Stimulated activated CD4-positive, alpha-beta T cell treated with anti-CD3 and anti-CD28 coated beads, Interleukin-2, amount 100 ng/mL, for 48 hours (primary cell): Measurements from ENCODE around the gene OSM.

Experiments used
- DNase-seq, 2 donors: peaks; one replicate each; pipeline ENCODE4 v3.0.0-alpha.2; 2020

OSM gene

DNA sequence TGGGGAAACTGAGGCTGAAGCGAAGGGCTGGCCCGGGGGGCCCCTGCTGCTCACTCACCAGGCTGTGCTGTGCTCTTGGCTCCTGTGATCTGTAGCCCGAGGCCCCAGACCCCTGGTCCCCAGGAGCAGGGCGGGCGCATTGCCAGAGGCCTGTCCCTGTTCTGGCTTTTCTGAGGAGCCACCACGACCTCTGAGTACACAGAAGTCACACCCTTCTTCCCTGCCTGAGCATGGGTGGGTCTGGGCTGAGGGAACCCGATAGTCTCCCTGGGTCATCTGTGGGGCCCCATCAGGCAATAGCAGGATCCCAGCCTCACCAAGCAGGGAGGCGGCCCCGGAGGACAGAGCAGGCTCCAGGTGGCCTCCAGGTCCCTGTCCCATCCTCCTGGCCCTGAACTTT is 17.5 kb upstream of the OSM start:
- no peak for DNase-seq

DNA sequence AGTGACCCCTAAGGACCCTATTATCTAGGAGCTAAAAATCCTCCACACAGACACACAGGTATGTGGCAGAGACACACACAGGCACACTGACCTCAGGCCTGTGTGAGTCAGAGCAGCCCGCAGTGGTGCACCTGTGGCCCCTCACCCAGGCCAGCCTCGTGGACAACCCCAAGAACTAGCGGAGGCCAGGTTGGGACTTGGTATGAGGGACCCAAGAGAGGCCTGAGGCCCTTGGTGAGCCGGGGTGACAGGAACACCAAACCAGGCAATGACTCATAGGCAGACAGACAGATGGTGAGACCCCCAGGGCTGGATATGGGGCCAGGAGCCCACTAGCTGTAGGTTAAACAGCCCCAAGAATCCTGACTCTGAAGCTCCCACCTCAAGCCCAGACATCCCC is 16.7 kb upstream of the OSM start:
- DNase-seq = no peak

- no peak for DNase-seq
Observed at GRCh38 chr22:30282616-30283046, 16.0 kb upstream of the OSM start.

GRCh38 chr22:30280505-30280904 is 13.9 kb upstream of the OSM start:
- no peak for DNase-seq

DNA sequence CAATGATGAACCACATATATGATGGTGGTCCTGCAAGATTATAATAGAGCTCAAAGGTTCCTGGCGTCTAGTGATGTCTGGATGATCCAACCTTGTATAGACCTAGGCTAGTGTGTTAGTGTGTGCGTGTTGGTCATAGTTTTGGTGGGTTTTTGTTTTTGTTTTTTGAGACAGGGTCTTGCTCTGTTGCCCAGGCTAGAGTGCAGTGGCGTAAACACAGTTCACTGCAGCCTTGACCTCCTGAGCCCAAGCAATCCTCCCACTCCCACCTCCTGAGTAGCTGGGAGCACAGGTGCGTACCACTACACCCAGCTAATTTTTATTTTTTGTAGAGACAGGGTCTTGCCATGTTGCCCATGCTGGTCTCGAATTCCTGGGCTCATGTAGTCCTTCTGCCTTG is 13.3 kb upstream of the OSM start:
- no peak for DNase-seq

GRCh38 chr22:30279046-30279788 is 12.6 kb upstream of the OSM start:
- no peak for DNase-seq

DNA sequence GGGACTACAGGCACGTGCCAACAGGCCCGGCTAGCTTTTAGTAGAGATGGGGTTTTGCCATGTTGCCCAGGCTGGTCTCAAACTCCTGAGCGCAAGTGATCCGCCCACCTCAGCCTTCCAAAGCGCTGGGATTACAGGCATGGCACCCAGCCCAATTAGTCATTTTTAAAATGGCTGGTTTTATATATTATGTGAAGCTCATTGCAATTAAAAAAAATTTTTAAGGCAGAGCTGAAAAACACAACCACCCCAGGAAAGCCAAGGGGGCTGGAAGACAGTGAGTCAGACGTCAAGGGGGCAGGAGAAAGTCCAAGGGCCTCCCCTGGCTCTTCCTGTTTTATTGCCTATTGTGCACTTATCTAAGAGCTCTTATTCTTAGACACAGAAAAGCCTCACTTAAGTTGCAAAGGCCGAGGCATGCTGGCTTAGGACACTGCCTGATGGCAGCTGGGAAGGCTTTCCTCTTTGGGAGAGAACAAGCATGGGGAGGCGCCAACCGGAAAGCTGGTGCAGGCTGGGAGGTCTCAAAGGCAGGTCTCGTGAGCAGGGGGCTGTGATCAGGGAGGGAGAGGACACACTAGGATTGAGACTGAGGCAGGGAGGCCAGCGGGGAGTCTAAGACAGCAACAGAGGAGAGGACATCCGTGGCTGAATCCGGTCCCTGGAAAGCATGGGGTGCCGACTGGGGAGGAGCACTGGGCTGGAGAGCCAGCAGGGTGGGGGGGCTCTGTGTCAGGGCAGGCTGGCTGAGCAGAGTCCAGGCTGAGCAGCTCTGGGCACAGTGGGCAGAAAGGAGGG is 11.1 kb upstream of the OSM start:
- DNase-seq = no peak

GRCh38 chr22:30276039-30276438 is 9.4 kb upstream of the OSM start:
- DNase-seq = no peak

DNA sequence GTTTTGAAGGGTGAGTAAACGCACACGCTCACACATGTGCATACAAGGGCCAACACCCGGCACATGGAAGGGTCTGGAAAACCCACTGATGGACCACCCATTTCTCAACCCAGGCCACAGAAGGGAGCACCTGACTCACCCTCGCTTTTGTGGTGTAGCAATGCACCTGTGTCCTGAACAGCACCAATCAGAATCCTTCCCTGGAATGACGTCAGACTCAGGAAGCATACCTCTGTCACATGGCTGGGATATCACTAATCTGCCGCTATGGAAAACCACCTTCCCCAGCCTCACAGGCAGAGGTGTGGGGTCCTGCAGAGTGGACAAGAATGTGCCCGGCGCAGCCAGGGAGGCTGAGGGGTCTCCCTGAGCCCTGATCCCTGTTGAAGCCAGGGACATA is 9.0 kb upstream of the OSM start:
- DNase-seq = no peak

DNA sequence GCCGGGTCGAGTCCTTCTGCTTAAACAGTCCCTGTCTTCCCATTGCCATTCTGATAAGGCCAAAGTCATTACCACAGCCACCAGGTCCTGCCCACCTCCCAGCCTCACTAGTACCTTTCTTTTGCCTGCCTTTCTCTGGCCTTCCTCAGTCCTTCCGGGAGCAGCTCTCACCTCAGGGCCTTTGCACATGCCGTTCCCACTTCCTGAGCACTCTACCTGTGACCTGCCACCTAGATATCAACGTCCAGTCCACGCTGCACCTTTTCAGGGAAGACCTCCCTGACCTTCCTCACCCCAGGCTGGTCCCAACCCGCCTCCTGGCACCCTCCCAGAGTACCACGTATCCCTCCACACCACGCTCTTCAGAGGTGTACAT is 7.8 kb upstream of the OSM start:
- DNase-seq = no peak

DNA sequence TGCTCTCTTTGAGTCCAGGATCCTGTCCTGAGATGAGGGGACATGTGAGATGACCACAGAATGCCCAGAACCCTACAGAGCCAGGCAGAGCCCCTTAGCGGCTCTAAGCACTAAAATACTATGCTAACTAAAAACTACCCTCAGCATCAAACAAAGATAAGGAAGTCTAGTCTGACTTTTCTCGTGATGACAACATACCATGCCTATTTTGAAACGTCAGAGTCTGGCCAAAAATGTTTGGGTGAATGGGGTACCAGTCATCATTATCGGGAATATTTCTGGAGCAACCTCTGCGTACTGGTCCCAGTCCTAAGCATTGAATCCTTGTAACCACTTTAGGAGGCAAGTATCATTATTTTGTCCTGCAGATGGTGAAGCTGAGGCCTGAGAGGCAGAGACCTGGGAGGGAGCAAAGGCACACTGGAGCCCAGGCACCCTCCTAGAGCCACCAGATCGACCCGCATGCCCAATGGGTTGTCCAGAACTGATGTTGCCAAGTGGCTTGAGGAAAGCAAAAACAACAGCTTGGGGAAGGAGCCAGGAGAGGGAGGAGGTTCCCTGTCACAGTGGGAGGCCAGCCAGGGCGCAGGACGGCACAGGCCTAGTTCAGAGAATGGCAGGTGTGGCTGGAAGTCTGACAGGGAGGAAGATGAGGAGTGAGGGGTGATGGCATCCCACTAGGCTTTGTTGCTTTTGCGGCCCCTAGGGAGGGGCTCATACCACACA is 7.2 kb upstream of the OSM start:
- no peak for DNase-seq

GRCh38 chr22:30272781-30273601 is 6.3 kb upstream of the OSM start:
- DNase-seq = no peak

- DNase-seq = no peak
Observed at GRCh38 chr22:30270832-30271231, 4.2 kb upstream of the OSM start.

- DNase-seq = no peak
Observed at GRCh38 chr22:30268331-30268730, 1.7 kb upstream of the OSM start.

- DNase-seq = no peak
Observed at GRCh38 chr22:30267382-30268302, 991 bp upstream of the OSM start.

- DNase-seq = peak; percentile 73 to 76
Observed at GRCh38 chr22:30265823-30266444, 717 bp downstream of the OSM start.

GRCh38 chr22:30265131-30265720 is 1.4 kb downstream of the OSM start:
- DNase-seq = no peak

DNA sequence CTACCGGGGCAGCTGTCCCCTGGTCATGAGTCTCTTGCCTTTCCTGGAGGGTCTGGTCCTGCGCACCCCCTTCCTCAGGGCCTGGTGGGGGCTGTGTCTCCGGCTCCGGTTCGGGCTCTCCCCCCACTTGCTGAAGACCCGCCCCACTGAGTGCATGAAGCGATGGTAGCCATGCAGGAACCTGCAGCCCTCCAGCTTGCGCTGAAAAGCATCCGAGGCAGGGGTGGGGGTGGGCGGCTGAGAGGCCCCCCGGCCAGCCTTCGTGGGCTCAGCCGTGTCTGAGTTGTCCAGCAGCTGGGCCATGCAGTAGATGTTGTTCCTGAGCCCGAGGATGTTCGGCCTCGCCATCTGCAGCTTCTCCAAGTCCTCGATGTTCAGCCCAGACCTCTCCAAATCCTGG is 2.8 kb downstream of the OSM start:
- no peak for DNase-seq

DNA sequence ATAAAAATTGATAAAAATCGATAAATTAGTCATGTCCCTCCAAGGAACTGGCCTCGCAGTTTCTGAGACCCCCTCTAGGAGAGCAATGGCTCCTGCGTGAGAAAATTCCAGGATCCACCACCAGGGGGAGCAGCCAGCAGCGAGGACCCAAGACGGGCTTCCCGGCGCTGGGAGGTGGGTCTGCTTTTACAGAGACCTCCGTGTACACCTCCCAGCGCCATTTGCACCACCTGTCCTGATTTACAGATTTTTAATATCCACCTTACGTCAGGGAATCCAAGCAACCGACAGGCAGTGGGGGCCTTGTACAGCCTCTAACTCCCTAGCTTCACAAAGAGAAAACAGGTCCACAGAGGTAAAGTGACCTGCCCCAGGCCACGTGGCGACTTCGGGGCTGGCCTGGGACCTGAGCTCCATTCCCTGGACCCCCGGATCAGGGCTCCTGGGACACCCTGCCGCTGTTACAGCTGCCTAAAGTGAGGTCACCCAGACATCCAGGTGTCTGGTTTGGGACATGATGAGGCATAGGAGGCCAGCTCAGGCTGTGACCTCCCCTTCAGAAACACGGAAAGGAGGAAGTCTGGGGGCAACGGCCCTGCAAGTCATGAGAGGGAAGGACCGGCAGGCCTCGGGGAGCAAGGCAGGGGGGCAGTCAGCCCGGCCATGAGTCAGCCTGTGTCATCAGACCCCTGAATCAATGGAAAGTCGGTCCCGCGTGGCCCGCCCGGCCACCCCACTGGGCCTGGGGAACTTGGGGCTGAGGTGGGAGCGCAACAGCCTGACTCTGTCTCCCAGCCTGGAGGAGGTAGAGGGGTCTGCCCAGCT is 3.5 kb downstream of the OSM start:
- peak; percentile 85 to 86 for DNase-seq

- no peak for DNase-seq
Observed at GRCh38 chr22:30262112-30262511, 4.5 kb downstream of the OSM start.
